Activated CD8-positive, alpha-beta T cell treated with anti-CD3 and anti-CD28 coated beads for 36 hours (primary cell): ENCODE data around the gene SMIM9. TPM values are rescaled to one million over a fixed set of nuclear protein-coding genes. Genes with fewer than 3 reads are reported as not detected.
A peak's percentile ranks its signal among the peaks of the same experiment; 100 is the strongest.

Experiments used
- ATAC-seq: fragments of 200-7000 bp; cut with Tn5 transposase; one replicate; pipeline ENCODE4 v1.10.0; 2021; ENCODE audit warnings: mild to moderate bottlenecking, moderate library complexity
- CTCF ChIA-PET: fragments of 350-600 bp; sonication (Branson Sonifier 250); formaldehyde crosslinking; loops from one replicate; lab custom pipeline; 2021; ENCODE audit warnings: antibody characterized with exemption; lab: Charles Lee
- POLR2A ChIA-PET: fragments of 350-600 bp; sonication (Branson Sonifier 250); formaldehyde crosslinking; loops from one replicate; lab custom pipeline; 2021; ENCODE audit warnings: antibody characterized with exemption; lab: Charles Lee
- DNase-seq: peaks from one replicate; pipeline ENCODE4 v3.0.0-alpha.2; 2020
- H3K27ac Mint-ChIP-seq: one replicate; pipeline ENCODE4 v1.8.0; 2021; ENCODE audit warnings: mild to moderate bottlenecking, mixed read lengths
- H3K27me3 Mint-ChIP-seq: one replicate; pipeline ENCODE4 v1.8.0; 2021; ENCODE audit warnings: mixed read lengths
- H3K36me3 Mint-ChIP-seq: one replicate; pipeline ENCODE4 v1.8.0; 2021; ENCODE audit warnings: low read depth, mixed read lengths
- H3K4me1 Mint-ChIP-seq: one replicate; pipeline ENCODE4 v1.8.0; 2021; ENCODE audit warnings: low read depth, mixed read lengths
- H3K4me3 Mint-ChIP-seq: one replicate; pipeline ENCODE4 v1.8.0; 2021; ENCODE audit warnings: mild to moderate bottlenecking, moderate library complexity, mixed read lengths
- H3K9me3 Mint-ChIP-seq: one replicate; pipeline ENCODE4 v1.8.0; 2021; ENCODE audit warnings: mixed read lengths
- CTCF ChIP-seq: fragments of 200-600 bp; IDR thresholded peaks from one replicate; pipeline ENCODE4 v1.8.0; 2022; ENCODE audit warnings: antibody characterized with exemption, mild to moderate bottlenecking
- intact Hi-C: fragments of 100-400 bp; cut with micrococcal nuclease; formaldehyde crosslinking; loops from one replicate; pipeline ENCODE4 v1.10.0; 2022
- total RNA-seq, 2 experiments: library from RNA; stranded (reverse); gene quantifications; one replicate each; pipeline ENCODE4 v1.2.3, GENCODE V29; 2021

The SMIM9 gene
- total RNA-seq, 2 experiments from 2014 or later: not detected

GRCh38 chrX:154775419-154776349, 58.8 kb downstream of the SMIM9 start:
- no peaks in the 10 kb centered on the region for H3K9me3 Mint-ChIP-seq
- intact Hi-C loops: no loop called here
- peaks cover 55% of the 10 kb centered on the region for H3K36me3 Mint-ChIP-seq
- DNase-seq (peak; percentile 57), ATAC-seq (peak; percentile 87)
- H3K27me3 Mint-ChIP-seq: no peaks in the 10 kb centered on the region
- ChIA-PET CTCF (interaction anchor here (0.7 to 2.2 kb wide), 2 partner anchors 27 to 65 kb away, joined by 3 to 7 read pairs; no protein-coding TSS in a partner anchor), POLR2A (interaction anchor here (0.6 to 1.7 kb wide), 9 partner anchors 9 to 170 kb away, joined by 3 to 7 read pairs (median 3); partner anchors contain the start of gene GAB3)
- peaks cover 37% of the 10 kb centered on the region for H3K4me1 Mint-ChIP-seq
- TF ChIP-seq CTCF: no peak
- peak overlapping the region; percentile 80 for H3K27ac Mint-ChIP-seq
- no peak overlapping the region for H3K4me3 Mint-ChIP-seq

GRCh38 chrX:154774622-154775021, 59.8 kb downstream of the SMIM9 start:
- no peak overlapping the region for H3K27ac Mint-ChIP-seq
- intact Hi-C loops: no loop called here
- H3K36me3 Mint-ChIP-seq: peaks cover 62% of the 10 kb centered on the region

More at GRCh38 chrX:154774622-154775021, 59.8 kb downstream of the SMIM9 start:
- no peak for TF ChIP-seq CTCF
- Mint-ChIP-seq H3K4me1 (peaks cover 40% of the 10 kb centered on the region), H3K27me3 (no peaks in the 10 kb centered on the region), H3K9me3 (no peaks in the 10 kb centered on the region), H3K4me3 (no peak overlapping the region)
- DNase-seq (no peak), ATAC-seq (no peak)
- POLR2A ChIA-PET: interaction anchor here (0.6 kb wide), 1 partner anchor 9 kb away, joined by 3 read pairs; no protein-coding TSS in a partner anchor
- CTCF ChIA-PET: no interaction called here

Other genes starting within 250 kb of the SMIM9 start
- gene CTAG1A, start 249.5 kb downstream of the SMIM9 start, total RNA-seq: not detected
- gene CTAG1B, start 215.4 kb downstream of the SMIM9 start, total RNA-seq: not detected
- not detected for gene CTAG2, start 181.1 kb downstream of the SMIM9 start, total RNA-seq
- gene GAB3, start 83.6 kb downstream of the SMIM9 start, total RNA-seq: 1 to 10 TPM; 3.9 to 5.0 TPM
- 100 to 1,000 TPM; 132 to 138 TPM for gene DKC1, start 71.8 kb downstream of the SMIM9 start, total RNA-seq
- 10 to 100 TPM; 22.5 to 24.9 TPM for gene MPP1, start 29.2 kb downstream of the SMIM9 start, total RNA-seq
- gene F8A1, start 51.7 kb upstream of the SMIM9 start, total RNA-seq: 10 to 100 TPM; 38.2 to 40.6 TPM
- 1 to 10 TPM; 4.1 to 4.4 TPM for gene F8, start 188.1 kb upstream of the SMIM9 start, total RNA-seq
- gene FUNDC2, start 192.2 kb upstream of the SMIM9 start, total RNA-seq: 10 to 100 TPM; 83.7 to 89.0 TPM
- 1 to 10 TPM; 3.8 to 5.1 TPM for gene CMC4, start 236.5 kb upstream of the SMIM9 start, total RNA-seq
- gene MTCP1, start 236.5 kb upstream of the SMIM9 start, total RNA-seq: 10 to 100 TPM; 23.4 to 23.9 TPM
- 10 to 100 TPM; 30.0 to 32.5 TPM for gene BRCC3, start 236.8 kb upstream of the SMIM9 start, total RNA-seq